Heart right ventricle (tissue), 16 donors: ENCODE measurements around the gene DIS3L. TPM values are rescaled to one million over a fixed set of nuclear protein-coding genes. Genes with fewer than 3 reads are reported as not detected.
A peak's percentile ranks its signal among the peaks of the same experiment; 100 is the strongest.

Experiments
- ATAC-seq, 8 donors: fragments of 200-7000 bp; cut with Tn5 transposase; one replicate each; pipeline ENCODE4 v1.9.1; 2020; ENCODE audit warnings: mild to moderate bottlenecking in 8 of 8, moderate library complexity in 8 of 8, moderate number of reproducible peaks in 1 of 8
- DNase-seq, 2 donors: peaks; one replicate each; pipeline ENCODE4 v3.0.0-alpha.2; 2020
- H3K27ac ChIP-seq, 10 donors: fragments of 200-600 bp; sonication (generic) in 2 of 10; one replicate each; pipeline versions ENCODE4 v1.5.0 to v1.8.0; 2020 to 2022; ENCODE audit warnings: mild to moderate bottlenecking in 3 of 10
- H3K27me3 ChIP-seq, 7 donors: fragments of 200-600 bp; one replicate each; pipeline ENCODE4 v1.8.0; 2021 to 2022; ENCODE audit warnings: mild to moderate bottlenecking in 2 of 7
- H3K36me3 ChIP-seq, 9 donors: fragments of 200-600 bp; sonication (generic) in 1 of 9; one replicate each; pipeline versions ENCODE4 v1.5.0 to v1.8.0; 2020 to 2022; ENCODE audit warnings: mild to moderate bottlenecking in 2 of 9
- H3K4me1 ChIP-seq, 9 donors: fragments of 200-600 bp; sonication (generic) in 1 of 9; one replicate each; pipeline versions ENCODE4 v1.5.0 to v1.8.0; 2020 to 2022; ENCODE audit warnings: mild to moderate bottlenecking in 4 of 9
- H3K4me3 ChIP-seq, 10 donors: fragments of 200-600 bp; sonication (generic) in 2 of 10; one replicate each; pipeline versions ENCODE4 v1.5.0 to v1.8.0; 2020 to 2022; ENCODE audit warnings: mild to moderate bottlenecking in 7 of 10, moderate library complexity in 2 of 10
- H3K9me3 ChIP-seq, 11 donors: fragments of 200-600 bp in 10 of 11; sonication (generic) in 2 of 11; one replicate each; pipeline versions ENCODE4 v1.5.0 to v1.8.0; 2013 to 2022; ENCODE audit warnings: mild to moderate bottlenecking in 2 of 11, control low read depth in 1 of 11, moderate library complexity in 1 of 11
- CTCF ChIP-seq, 9 donors: fragments of 200-600 bp; sonication (generic) in 2 of 9; IDR thresholded peaks; one replicate each; pipeline versions ENCODE4 v1.5.0 to v1.8.0; 2021 to 2022; ENCODE audit warnings: antibody characterized with exemption in 9 of 9, mild to moderate bottlenecking in 5 of 9, moderate library complexity in 1 of 9
- WGBS, 2 donors: extraction: QIAGEN DNeasy Blood & Tissue Kit; methylation state at CpG; one replicate each; pipeline ENCODE4 v1.1.7; 2013; ENCODE audit warnings: inconsistent platforms in 1 of 2; 5-methylcytosine and 5-hydroxymethylcytosine counted together
- intact Hi-C, 10 donors: fragments of 100-400 bp; cut with DNase I; formaldehyde crosslinking; loops; one replicate each; pipeline versions ENCODE4 v1.11.1 to v1.14.2; 2022
- polyA plus RNA-seq, 2 donors: library from polyadenylated mRNA; stranded (reverse); fragments of 200-250 nt; gene quantifications; one replicate each; pipeline ENCODE4 v1.2.3, GENCODE V29; 2013
- total RNA-seq, 10 donors: library from RNA; stranded (reverse); fragmentation: NEBNext Ultra II Directional in 3 of 10; extraction: Animal tissue kit (Norgen Biotek cat#: 25700) in 3 of 10; gene quantifications; one replicate each; pipeline versions ENCODE4 v1.2.1 to v1.2.4, GENCODE V29; 2021 to 2023
- donor health status: Arrhythmogenic right ventricular cardiomyopathy.
- donor health status: ischemic (EF 13 %, LVEDD 7.1; RV severe dilation, severe dysfunction).
- donor health status: healthy with polysubstance abuse.
- donor health status: DM: no; HTN: yes; CAD: no.
- donor health status: DM: no; HTN: no; CAD: no.
- donor health status: ischemic (EF 25% LVEDD 6.9; RV normal size, moderate dysfunction).
- donor health status: ischemic (EF 25% LVEDD 5.7; RV mildly dilated, moderate dysfunction).
- donor health status: healthy.
- donor health status: DM: yes; HTN: yes; CAD: no.
- donor health status: Ischemic cardiomyopathy.
- donor health status: ischemic (EF 35%, LVEDD 5.7; RV mildly dilated, moderate dysfunction).
- donor health status: nonischemic (EF 11% LVEDD 7.7; RV severe dilation, severe dysfunction).
- donor health status: DM: yes; HTN: yes; CAD: no.
- donor health status: PGD.
- donor health status: ischemic (EF 29% LVEDD 5.4; RV normal size, mild dysfunction).
- donor health status: nonischemic (EF 23%, LVEDD 6.1; RV moderate dilation, normal function).

Gene DIS3L
- total and polyA plus RNA-seq, 12 donors: 10.6 to 49.6 (median 38.3) TPM

- intact Hi-C loops: no loop called here
- peak overlapping the region in 1 of 10 donors; percentile 59 for H3K4me3 ChIP-seq
- no peak for TF ChIP-seq CTCF (IDR thresholded peaks at IDR 0.05)
- no peaks in the 10 kb centered on the region for H3K36me3 ChIP-seq
- ATAC-seq (no peak), DNase-seq (no peak)
- peaks cover 0 to 83% (median 81%) of the 10 kb centered on the region in 7 donors for H3K27me3 ChIP-seq
- H3K9me3 ChIP-seq: no peaks in the 10 kb centered on the region
- H3K27ac ChIP-seq: no peak overlapping the region
- peaks cover 15 to 31% (median 28%) of the 10 kb centered on the region in 9 donors for H3K4me1 ChIP-seq
- 60 to 64% methylated on average over 10 of the region's 10 CpGs for WGBS, 2 donors
Observed at GRCh38 chr15:66251065-66251789, 42.1 kb upstream of the DIS3L start.

- Histone ChIP-seq H3K4me3 (peak overlapping the region; percentile 26 to 64 (median 56)), H3K36me3 (no peaks in the 10 kb centered on the region), H3K27me3 (peaks cover 0 to 89% (median 83%) of the 10 kb centered on the region in 7 donors), H3K27ac (no peak overlapping the region), H3K9me3 (no peaks in the 10 kb centered on the region), H3K4me1 (peaks cover 15 to 31% (median 28%) of the 10 kb centered on the region in 9 donors)
- intact Hi-C loops: no loop called here
- TF ChIP-seq CTCF (IDR thresholded peaks at IDR 0.05): peak; percentile 44 to 82 (median 66)
- ATAC-seq (peak; percentile 71 to 87 (median 84)), DNase-seq (peak; percentile 39 to 53)
- 3 to 5% methylated on average over 70 to 72 of the region's 72 CpGs for WGBS, 2 donors
Observed at GRCh38 chr15:66251790-66252684, 41.3 kb upstream of the DIS3L start.

GRCh38 chr15:66252685-66253417 lies 40.5 kb upstream of the DIS3L start:
- WGBS, 2 donors: 0 to 1% methylated on average over 49 to 64 of the region's 64 CpGs

More at GRCh38 chr15:66252685-66253417, 40.5 kb upstream of the DIS3L start:
- TF ChIP-seq CTCF (IDR thresholded peaks at IDR 0.05): peak in 1 of 9 donors; percentile 7
- intact Hi-C loops: no loop called here
- H3K4me3 ChIP-seq: peak overlapping the region; percentile 26 to 64 (median 56)
- ATAC-seq (peak; percentile 21 to 44 (median 30)), DNase-seq (no peak)
- no peaks in the 10 kb centered on the region for H3K9me3 ChIP-seq
- H3K36me3 ChIP-seq: no peaks in the 10 kb centered on the region
- peaks cover 0 to 91% (median 83%) of the 10 kb centered on the region in 7 donors for H3K27me3 ChIP-seq
- H3K4me1 ChIP-seq: peaks cover 15 to 31% (median 28%) of the 10 kb centered on the region in 9 donors
- H3K27ac ChIP-seq: no peak overlapping the region
